SK-N-SH treated with all-trans-retinoic acid at 6 μM for 48 hours (cell line): ENCODE measurements around the gene OPRL1.

ENCODE experiments used
- ATAC-seq: fragments of 200-7000 bp; cut with Tn5 transposase; 3 replicates; pipeline ENCODE4 v1.9.1; 2020; ENCODE audit warnings: mild to moderate bottlenecking, moderate library complexity
- ARNTL ChIP-seq: fragments of 450-650 bp; formaldehyde crosslinking; IDR thresholded peaks from 2 replicates; pipeline ENCODE4 v1.5.0; 2020; ENCODE audit warnings: low read depth, mild to moderate bottlenecking, moderate library complexity, borderline replicate concordance
- BACH2 ChIP-seq: fragments of 250-450 bp; sonication (Bioruptor Pico); IDR thresholded peaks from 2 replicates; pipeline ENCODE4 v1.9.0; 2021; ENCODE audit warnings: mild to moderate bottlenecking, borderline replicate concordance
- CSDC2 ChIP-seq: fragments of 250-450 bp; sonication (Bioruptor Pico); IDR thresholded peaks from 2 replicates; pipeline ENCODE4 v1.5.0; 2020; ENCODE audit warnings: mild to moderate bottlenecking, moderate library complexity
- ESRRG ChIP-seq: fragments of 250-450 bp; sonication (Bioruptor Pico); IDR thresholded peaks from 2 replicates; pipeline ENCODE4 v1.6.1; 2021; ENCODE audit warnings: mild to moderate bottlenecking
- GLIS3 ChIP-seq: fragments of 250-450 bp; sonication (Bioruptor Pico); IDR thresholded peaks from 2 replicates; pipeline ENCODE4 v1.5.0; 2020; ENCODE audit warnings: mild to moderate bottlenecking, moderate library complexity
- ISL1 ChIP-seq: fragments of 250-450 bp; sonication (Bioruptor Pico); IDR thresholded peaks from 2 replicates; pipeline ENCODE4 v2.1.2; 2022; ENCODE audit warnings: mild to moderate bottlenecking, moderate library complexity
- OSR1 ChIP-seq: fragments of 250-450 bp; sonication (Bioruptor Pico); IDR thresholded peaks from 2 replicates; pipeline ENCODE4 v1.8.0; 2022; ENCODE audit warnings: moderate library complexity, mild to moderate bottlenecking, inconsistent platforms
- RARB ChIP-seq: fragments of 250-450 bp; sonication (Bioruptor Pico); IDR thresholded peaks from 2 replicates; pipeline ENCODE4 v1.8.0; 2021; ENCODE audit warnings: mild to moderate bottlenecking, moderate library complexity
- SNAI2 ChIP-seq: fragments of 250-450 bp; sonication (Bioruptor Pico); IDR thresholded peaks from 2 replicates; pipeline ENCODE4 v1.5.0; 2020; ENCODE audit warnings: mild to moderate bottlenecking, moderate library complexity
- TCF4 ChIP-seq: fragments of 250-450 bp; sonication (Bioruptor Pico); IDR thresholded peaks from 2 replicates; pipeline ENCODE4 v1.8.0; 2021; ENCODE audit warnings: mild to moderate bottlenecking, moderate library complexity, borderline replicate concordance
- TOX ChIP-seq: fragments of 250-450 bp; sonication (Bioruptor Pico); IDR thresholded peaks from 2 replicates; pipeline ENCODE4 v1.8.0; 2021; ENCODE audit warnings: mild to moderate bottlenecking, moderate library complexity, borderline replicate concordance
- ZC3H10 ChIP-seq: fragments of 250-450 bp; sonication (Bioruptor Pico); IDR thresholded peaks from 2 replicates; pipeline ENCODE4 v1.5.1; 2021; ENCODE audit warnings: mild to moderate bottlenecking, moderate library complexity
- ZFP3 ChIP-seq: fragments of 250-450 bp; sonication (Bioruptor Pico); IDR thresholded peaks from 2 replicates; pipeline ENCODE4 v1.5.0; 2020; ENCODE audit warnings: mild to moderate bottlenecking, moderate library complexity
- ZFP30 ChIP-seq: fragments of 450-650 bp; formaldehyde crosslinking; IDR thresholded peaks from 2 replicates; pipeline ENCODE4 v1.5.0; 2022; ENCODE audit warnings: mild to moderate bottlenecking, moderate library complexity
- ZNF565 ChIP-seq: fragments of 450-650 bp; formaldehyde crosslinking; conservative IDR thresholded peaks from 2 replicates; pipeline ENCODE4 v1.5.0; 2020; ENCODE audit warnings: low read depth, mild to moderate bottlenecking, moderate library complexity
- ZNF70 ChIP-seq: fragments of 450-650 bp; formaldehyde crosslinking; IDR thresholded peaks from 2 replicates; pipeline ENCODE4 v1.5.0; 2020; ENCODE audit warnings: mild to moderate bottlenecking, moderate library complexity
- ZNF8 ChIP-seq: fragments of 450-650 bp; formaldehyde crosslinking; IDR thresholded peaks from 2 replicates; pipeline ENCODE4 v1.5.0; 2020; ENCODE audit warnings: mild to moderate bottlenecking, moderate library complexity
- TF ChIP-seq, protein P1 (sequence below): fragments of 250-450 bp; sonication (Bioruptor Pico); IDR thresholded peaks from 2 replicates; pipeline ENCODE4 v1.5.1; 2020; ENCODE audit warnings: low read depth, mild to moderate bottlenecking, moderate library complexity
- TF ChIP-seq, protein P2 (sequence below): fragments of 250-450 bp; sonication (Bioruptor Pico); IDR thresholded peaks from 2 replicates; pipeline ENCODE4 v1.8.0; 2021; ENCODE audit warnings: low read depth, mild to moderate bottlenecking, moderate library complexity, borderline replicate concordance
- TF ChIP-seq, protein P3 (sequence below): fragments of 250-450 bp; sonication (Bioruptor Pico); IDR thresholded peaks from 2 replicates; pipeline ENCODE4 v1.5.1; 2021; ENCODE audit warnings: mild to moderate bottlenecking, moderate library complexity
- TF ChIP-seq, protein P4 (sequence below): fragments of 250-450 bp; sonication (Bioruptor Pico); IDR thresholded peaks from 2 replicates; pipeline ENCODE4 v1.8.0; 2020; ENCODE audit warnings: mild to moderate bottlenecking, moderate library complexity, borderline replicate concordance
- TF ChIP-seq, protein P5 (sequence below): fragments of 250-450 bp; sonication (Bioruptor Pico); IDR thresholded peaks from 2 replicates; pipeline ENCODE4 v1.5.0; 2020; ENCODE audit warnings: mild to moderate bottlenecking, moderate library complexity

OPRL1 gene

DNA sequence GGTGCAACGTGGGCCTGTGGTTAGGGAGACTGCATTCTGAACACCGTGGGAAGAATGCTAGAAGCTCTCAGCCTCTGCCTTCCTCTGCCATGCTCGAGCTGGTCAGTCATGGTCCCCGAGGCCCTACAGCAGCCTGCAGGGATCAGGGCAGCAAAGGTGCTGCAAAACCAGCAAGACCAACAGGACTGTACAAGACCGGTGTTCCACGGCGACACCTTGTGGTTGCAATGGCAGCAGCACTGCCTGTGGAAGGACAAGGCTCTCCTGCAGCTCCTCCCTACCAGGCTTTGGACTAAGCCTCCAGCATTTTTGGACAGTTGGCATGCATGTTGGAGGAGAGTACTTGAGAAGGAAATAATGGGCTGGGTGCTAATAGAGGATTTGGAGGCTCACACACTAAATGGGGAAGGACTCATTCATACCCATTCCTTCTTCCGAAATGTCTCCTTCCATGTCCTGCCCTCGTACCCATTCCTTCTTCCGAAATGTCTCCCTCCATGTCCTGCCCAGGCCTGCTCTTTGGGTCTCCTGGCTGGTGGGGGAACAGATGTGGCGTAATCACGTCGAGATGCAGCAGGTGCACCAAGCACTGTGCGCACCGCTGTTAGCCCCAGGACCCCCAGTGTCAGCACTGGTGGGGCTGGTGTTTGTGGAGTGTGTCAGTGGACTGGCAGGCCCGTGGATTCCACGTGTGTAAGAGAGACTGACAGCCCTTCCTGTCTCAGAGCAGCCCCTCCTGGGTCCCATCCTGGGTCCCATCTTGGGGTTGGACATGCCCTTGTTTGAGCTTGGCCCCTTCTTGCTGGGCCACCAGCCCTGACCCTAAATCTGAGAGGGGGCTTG is 65.8 kb downstream of the OPRL1 start:
- TF ChIP-seq ZNF8 = no peak
- no peak for TF ChIP-seq TCF4 (CRISPR knock-in tag)
- TF ChIP-seq ARNTL (CRISPR knock-in tag) = no peak
- TF ChIP-seq, protein P1, sequence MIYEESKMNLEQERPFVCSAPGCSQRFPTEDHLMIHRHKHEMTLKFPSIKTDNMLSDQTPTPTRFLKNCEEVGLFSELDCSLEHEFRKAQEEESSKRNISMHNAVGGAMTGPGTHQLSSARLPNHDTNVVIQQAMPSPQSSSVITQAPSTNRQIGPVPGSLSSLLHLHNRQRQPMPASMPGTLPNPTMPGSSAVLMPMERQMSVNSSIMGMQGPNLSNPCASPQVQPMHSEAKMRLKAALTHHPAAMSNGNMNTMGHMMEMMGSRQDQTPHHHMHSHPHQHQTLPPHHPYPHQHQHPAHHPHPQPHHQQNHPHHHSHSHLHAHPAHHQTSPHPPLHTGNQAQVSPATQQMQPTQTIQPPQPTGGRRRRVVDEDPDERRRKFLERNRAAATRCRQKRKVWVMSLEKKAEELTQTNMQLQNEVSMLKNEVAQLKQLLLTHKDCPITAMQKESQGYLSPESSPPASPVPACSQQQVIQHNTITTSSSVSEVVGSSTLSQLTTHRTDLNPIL = no peak
- TF ChIP-seq, protein P2, sequence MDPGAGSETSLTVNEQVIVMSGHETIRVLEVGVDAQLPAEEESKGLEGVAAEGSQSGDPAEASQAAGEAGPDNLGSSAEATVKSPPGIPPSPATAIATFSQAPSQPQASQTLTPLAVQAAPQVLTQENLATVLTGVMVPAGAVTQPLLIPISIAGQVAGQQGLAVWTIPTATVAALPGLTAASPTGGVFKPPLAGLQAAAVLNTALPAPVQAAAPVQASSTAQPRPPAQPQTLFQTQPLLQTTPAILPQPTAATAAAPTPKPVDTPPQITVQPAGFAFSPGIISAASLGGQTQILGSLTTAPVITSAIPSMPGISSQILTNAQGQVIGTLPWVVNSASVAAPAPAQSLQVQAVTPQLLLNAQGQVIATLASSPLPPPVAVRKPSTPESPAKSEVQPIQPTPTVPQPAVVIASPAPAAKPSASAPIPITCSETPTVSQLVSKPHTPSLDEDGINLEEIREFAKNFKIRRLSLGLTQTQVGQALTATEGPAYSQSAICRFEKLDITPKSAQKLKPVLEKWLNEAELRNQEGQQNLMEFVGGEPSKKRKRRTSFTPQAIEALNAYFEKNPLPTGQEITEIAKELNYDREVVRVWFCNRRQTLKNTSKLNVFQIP (CRISPR knock-in tag) = no peak
- TF ChIP-seq ESRRG (CRISPR knock-in tag) = no peak
- no peak for TF ChIP-seq GLIS3
- TF ChIP-seq ZFP30 (CRISPR knock-in tag) = no peak
- TF ChIP-seq CSDC2 (CRISPR knock-in tag) = no peak
- TF ChIP-seq, protein P3, sequence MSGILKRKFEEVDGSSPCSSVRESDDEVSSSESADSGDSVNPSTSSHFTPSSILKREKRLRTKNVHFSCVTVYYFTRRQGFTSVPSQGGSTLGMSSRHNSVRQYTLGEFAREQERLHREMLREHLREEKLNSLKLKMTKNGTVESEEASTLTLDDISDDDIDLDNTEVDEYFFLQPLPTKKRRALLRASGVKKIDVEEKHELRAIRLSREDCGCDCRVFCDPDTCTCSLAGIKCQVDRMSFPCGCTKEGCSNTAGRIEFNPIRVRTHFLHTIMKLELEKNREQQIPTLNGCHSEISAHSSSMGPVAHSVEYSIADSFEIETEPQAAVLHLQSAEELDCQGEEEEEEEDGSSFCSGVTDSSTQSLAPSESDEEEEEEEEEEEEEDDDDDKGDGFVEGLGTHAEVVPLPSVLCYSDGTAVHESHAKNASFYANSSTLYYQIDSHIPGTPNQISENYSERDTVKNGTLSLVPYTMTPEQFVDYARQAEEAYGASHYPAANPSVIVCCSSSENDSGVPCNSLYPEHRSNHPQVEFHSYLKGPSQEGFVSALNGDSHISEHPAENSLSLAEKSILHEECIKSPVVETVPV (CRISPR knock-in tag) = no peak
- TF ChIP-seq ZC3H10 (CRISPR knock-in tag) = no peak
- no peak for TF ChIP-seq TOX
- TF ChIP-seq ZNF70 (CRISPR knock-in tag) = no peak
- TF ChIP-seq RARB (CRISPR knock-in tag) = no peak
- ATAC-seq = no peak

DNA sequence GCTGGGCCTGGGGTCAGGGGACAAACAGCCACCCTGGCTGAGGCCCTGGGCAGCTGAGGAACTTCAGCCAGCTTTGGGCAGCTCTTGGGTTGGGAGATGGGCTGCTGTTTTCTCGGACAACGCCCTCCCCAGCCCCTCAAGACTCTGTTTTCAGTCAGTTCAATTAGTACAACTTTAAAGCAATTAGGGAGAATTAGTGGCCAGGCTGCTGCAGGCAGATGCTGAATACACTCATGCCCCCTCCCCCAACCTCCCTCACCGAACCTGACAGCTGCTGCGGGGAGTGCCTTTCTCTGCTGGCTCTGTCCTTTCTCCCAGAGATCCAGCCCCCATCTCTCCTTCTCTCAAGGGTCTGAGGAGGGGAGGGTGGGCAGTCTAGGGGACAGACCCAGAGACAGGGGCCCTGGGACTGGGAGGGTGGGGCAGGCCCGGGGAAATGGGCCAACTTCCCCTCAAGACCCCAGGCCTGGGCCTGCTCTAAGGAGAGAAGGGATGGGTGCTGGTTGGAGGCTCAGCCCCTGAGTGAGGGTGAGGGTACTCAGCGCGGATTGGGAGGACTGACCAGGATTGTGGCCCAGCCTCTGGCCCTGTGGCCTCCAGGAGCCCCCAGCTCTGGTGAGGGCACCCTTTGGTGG is 66.5 kb downstream of the OPRL1 start:
- TF ChIP-seq, protein P4, sequence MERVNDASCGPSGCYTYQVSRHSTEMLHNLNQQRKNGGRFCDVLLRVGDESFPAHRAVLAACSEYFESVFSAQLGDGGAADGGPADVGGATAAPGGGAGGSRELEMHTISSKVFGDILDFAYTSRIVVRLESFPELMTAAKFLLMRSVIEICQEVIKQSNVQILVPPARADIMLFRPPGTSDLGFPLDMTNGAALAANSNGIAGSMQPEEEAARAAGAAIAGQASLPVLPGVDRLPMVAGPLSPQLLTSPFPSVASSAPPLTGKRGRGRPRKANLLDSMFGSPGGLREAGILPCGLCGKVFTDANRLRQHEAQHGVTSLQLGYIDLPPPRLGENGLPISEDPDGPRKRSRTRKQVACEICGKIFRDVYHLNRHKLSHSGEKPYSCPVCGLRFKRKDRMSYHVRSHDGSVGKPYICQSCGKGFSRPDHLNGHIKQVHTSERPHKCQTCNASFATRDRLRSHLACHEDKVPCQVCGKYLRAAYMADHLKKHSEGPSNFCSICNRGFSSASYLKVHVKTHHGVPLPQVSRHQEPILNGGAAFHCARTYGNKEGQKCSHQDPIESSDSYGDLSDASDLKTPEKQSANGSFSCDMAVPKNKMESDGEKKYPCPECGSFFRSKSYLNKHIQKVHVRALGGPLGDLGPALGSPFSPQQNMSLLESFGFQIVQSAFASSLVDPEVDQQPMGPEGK (CRISPR knock-in tag) = no peak
- peak; percentile 61; the same call in 1 of the 2 replicates for TF ChIP-seq TCF4 (CRISPR knock-in tag)
- no peak for ATAC-seq

DNA sequence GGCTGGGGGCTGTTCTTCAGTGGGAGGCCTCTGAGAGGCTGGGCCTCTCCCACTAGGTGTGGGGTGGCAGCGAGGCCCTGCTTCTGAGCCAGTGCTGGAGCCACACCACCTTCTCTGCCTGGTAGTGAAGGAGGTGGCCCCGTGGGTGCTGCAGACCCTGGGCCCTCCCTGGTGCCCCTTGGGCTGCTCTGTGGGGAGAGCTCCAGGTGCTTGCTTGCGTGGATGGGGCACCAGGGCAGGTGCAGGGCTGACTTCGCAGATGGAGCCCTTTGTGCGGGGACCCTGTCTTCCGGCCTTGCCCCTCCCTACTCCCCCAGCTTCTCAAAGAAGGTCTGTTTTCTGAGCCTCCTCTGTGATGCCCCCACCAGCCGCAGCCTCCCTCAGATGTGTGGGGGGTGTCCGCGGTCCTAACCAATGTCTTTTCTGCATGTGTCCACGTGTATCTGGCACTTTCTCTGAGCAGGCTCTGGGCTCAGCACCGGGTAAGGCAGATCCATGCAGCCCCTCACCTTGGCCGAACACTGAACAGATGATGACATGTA is 67.1 kb downstream of the OPRL1 start:
- no peak for TF ChIP-seq TOX
- TF ChIP-seq ZFP3 (CRISPR knock-in tag) = no peak
- TF ChIP-seq ESRRG (CRISPR knock-in tag) = no peak
- no peak for TF ChIP-seq RARB (CRISPR knock-in tag)
- no peak for TF ChIP-seq BACH2 (CRISPR knock-in tag)
- no peak for ATAC-seq

DNA sequence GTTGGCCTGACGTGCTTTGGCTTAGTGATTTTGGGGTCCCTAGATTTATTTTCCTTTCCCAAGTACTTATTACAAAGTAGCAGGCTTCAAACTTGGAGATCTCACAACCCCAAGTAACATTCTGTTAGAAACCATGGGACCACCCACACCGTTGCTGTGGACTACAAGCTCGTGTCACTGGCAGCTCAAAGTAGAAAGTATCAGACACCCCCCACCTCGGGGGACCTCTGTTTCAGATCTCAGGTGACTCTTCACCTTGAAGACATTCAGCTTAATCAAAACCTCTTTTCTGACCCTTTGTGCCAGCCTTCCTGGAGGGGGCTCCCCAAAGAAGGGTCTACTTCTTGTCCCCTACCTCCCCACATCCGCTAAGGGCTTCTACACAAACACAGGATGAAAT is 68.7 kb downstream of the OPRL1 start:
- ATAC-seq = no peak
- TF ChIP-seq OSR1 (CRISPR knock-in tag) (no peak), ESRRG (CRISPR knock-in tag) (no peak), ZNF70 (CRISPR knock-in tag) (no peak), ZC3H10 (CRISPR knock-in tag) (no peak), GLIS3 (no peak), ZFP3 (CRISPR knock-in tag) (no peak), ARNTL (CRISPR knock-in tag) (no peak), TOX (no peak), ISL1 (CRISPR knock-in tag) (no peak), RARB (CRISPR knock-in tag) (no peak), SNAI2 (CRISPR knock-in tag) (no peak), ZNF565 (CRISPR knock-in tag) (no peak), TCF4 (CRISPR knock-in tag) (no peak)
- TF ChIP-seq, protein P4 (CRISPR knock-in tag) = no peak
- TF ChIP-seq, protein P5, sequence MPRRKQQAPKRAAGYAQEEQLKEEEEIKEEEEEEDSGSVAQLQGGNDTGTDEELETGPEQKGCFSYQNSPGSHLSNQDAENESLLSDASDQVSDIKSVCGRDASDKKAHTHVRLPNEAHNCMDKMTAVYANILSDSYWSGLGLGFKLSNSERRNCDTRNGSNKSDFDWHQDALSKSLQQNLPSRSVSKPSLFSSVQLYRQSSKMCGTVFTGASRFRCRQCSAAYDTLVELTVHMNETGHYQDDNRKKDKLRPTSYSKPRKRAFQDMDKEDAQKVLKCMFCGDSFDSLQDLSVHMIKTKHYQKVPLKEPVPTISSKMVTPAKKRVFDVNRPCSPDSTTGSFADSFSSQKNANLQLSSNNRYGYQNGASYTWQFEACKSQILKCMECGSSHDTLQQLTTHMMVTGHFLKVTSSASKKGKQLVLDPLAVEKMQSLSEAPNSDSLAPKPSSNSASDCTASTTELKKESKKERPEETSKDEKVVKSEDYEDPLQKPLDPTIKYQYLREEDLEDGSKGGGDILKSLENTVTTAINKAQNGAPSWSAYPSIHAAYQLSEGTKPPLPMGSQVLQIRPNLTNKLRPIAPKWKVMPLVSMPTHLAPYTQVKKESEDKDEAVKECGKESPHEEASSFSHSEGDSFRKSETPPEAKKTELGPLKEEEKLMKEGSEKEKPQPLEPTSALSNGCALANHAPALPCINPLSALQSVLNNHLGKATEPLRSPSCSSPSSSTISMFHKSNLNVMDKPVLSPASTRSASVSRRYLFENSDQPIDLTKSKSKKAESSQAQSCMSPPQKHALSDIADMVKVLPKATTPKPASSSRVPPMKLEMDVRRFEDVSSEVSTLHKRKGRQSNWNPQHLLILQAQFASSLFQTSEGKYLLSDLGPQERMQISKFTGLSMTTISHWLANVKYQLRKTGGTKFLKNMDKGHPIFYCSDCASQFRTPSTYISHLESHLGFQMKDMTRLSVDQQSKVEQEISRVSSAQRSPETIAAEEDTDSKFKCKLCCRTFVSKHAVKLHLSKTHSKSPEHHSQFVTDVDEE (CRISPR knock-in tag) = no peak
